Amygdala (tissue), 56 donors: ENCODE data around the gene RNF4.

Experiments used
- DNase-seq, 56 donors: peaks; one replicate each; lab custom pipeline; 2025; lab: John Stamatoyannopoulos, UW

The RNF4 gene

GRCh38 chr4:2483237-2483636, 14.3 kb downstream of the RNF4 start:
- no peak for DNase-seq

- no peak for DNase-seq
Observed at GRCh38 chr4:2484185-2484584, 15.3 kb downstream of the RNF4 start.

- DNase-seq = peak in 39 of 56 donors; percentile 5 to 69 (median 33)
Observed at GRCh38 chr4:2484993-2485392, 16.1 kb downstream of the RNF4 start.

- DNase-seq = no peak
Observed at GRCh38 chr4:2485956-2486355, 17.1 kb downstream of the RNF4 start.

- no peak for DNase-seq
Observed at GRCh38 chr4:2486981-2487380, 18.1 kb downstream of the RNF4 start.

DNA sequence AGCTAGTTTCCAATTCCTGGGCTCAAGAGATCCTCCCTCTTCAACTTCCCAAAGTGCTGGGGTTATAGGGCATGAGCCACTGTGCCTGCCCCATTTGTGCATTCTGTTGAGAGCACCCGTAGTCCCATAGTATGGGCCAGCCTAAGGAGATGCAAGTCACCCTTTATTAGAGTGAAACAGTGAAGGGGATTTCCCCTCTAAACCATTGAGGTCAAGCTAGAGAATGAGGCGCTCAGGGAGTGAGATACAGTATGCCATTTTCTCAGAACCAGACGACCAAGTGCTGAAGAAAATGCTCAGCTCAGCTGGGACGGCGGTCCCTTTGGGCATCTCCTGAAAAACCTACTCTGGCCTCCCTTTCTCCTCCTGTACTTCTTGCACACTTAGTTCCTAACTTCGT, 18.7 kb downstream of the RNF4 start:
- no peak for DNase-seq

- DNase-seq = no peak
Observed at GRCh38 chr4:2489081-2489805, 20.3 kb downstream of the RNF4 start.

- DNase-seq = no peak
Observed at GRCh38 chr4:2489841-2490552, 21.1 kb downstream of the RNF4 start.

GRCh38 chr4:2492970-2493369, 24.1 kb downstream of the RNF4 start:
- no peak for DNase-seq

DNA sequence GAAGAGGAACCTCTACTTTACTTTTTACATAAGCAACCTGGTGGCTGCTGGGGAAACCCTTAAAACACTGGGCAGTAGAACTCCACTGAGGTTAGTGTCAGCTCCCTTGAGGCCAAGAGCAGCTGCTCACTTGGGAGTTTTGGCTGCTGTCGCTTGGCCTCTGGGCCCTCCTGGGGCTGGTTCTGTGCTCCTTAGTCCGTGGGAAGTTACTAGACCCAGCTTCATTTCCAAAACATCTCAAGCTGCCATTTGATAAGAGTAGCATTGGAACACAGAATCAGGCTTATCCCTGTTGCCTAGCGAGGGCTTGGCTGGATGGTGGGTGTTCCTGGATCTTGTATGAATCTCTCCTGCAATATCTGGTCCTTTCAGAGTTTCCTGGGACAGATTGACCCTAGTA, 26.1 kb downstream of the RNF4 start:
- no peak for DNase-seq

DNA sequence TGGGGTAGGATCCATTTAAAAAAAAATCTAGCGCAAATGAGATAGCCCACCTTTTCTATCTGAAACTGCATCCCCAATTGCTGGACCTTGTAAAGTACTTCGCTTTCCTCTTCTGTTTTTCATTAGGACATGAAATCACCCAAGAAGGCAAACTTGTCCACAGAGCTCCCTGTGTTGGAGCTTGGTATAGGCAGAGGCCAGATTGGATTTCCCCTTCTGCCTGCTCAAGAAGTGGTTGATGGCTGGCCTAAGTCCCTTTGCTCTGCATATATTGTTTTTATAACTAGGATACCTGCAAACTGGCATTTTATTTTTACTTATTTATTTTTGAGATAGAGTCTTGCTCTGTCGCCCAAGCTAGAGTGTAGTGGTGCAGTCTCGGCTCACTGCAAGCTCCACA, 28.4 kb downstream of the RNF4 start:
- no peak for DNase-seq

DNA sequence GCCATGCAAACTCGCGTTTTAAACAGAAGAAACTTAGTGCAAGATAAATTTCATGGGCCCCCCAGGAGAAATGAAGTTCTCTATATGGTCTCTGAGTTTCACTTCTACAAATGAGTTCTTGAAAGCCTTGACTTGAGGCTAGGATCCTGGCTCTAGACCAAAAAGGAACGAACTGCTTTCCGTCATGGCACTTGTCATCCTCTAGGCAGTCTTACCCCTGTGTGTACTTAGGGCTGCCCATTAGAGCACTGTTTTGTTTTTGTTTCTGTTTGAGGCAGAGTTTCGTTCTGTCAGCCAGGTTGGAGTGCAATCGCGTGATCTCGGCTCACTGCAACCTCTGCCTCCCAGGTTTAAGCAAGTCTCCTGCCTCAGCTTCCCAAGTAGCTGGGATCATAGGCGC, 29.0 kb downstream of the RNF4 start:
- peak in 2 of 56 donors; percentile 14 to 20 for DNase-seq

DNA sequence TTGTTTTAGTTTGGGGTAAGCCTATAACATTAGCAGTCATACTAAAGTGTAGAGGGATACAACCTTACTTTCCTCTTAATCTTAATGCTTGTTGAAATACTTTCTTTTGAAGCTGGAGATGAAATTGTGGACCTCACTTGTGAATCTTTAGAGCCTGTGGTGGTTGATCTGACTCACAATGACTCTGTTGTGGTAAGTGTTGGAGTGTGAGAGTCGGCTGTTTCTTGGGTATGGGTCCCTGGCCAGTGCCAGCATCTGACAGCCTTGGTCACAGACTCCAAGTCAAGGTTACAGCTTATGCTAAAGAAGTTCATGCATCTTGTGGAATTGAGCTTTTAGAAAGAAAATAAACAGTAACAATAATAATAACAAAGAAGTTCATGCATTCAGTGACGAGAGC, 31.6 kb downstream of the RNF4 start:
- no peak for DNase-seq

- DNase-seq = no peak
Observed at GRCh38 chr4:2501034-2501594, 32.2 kb downstream of the RNF4 start.

DNA sequence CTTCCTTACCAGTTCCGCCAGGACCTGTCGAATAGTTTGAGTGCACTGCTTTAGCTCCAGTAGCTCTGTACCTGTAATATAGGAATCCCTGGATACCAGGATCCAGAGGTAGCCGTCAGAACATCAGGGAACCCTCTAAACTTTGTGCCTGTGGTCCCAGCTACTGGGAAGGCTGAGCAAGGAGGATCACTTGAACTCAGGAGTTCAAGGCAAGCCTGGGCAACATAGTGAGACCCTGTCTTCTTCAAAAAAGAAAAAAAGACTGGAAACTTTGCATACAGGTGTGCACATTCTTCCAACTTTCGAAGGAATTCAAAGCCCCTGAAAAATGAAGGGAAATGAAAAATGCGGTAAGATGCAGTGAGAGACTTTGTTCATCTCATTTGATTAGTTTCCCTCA, 34.9 kb downstream of the RNF4 start:
- no peak for DNase-seq

DNA sequence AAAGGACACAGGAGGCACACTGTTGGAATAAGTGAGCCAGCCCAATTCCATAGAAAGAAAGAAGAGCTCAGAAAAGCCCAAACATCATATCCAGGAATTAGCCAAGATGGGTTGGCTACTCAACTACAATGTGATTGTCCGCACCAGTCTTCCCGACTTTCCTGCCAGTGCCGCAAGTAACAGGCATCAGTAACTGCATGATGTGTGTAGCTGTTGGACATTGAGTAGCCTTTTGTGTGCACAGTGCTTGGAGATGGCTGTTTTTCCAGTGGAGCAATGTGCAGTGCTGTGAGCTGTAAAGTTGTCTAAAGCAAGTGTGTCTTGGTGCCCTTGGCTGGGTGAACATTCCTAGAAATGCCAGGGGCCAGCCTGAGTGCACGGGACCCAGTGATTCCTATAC, 38.4 kb downstream of the RNF4 start:
- no peak for DNase-seq

DNA sequence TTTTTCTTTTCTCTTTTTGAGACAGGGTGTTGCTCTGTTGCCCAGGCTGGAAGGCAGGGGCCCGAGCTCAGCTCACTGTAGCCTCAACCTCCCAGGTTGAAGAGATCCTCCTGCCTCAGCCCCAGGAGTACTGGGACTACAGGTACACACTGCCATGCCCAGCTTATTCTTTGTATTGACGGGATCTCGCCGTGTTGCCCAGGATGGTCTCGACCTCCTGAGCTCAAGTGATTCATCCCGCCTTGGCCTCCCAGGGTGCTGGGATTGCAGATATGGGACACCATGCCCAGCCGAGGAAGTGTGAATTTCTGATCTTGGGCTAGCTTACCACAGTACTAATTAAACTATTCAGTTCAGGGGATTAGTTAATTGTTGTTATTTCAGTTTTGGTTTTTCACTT, 38.9 kb downstream of the RNF4 start:
- no peak for DNase-seq

GRCh38 chr4:2510351-2511259, 41.7 kb downstream of the RNF4 start:
- no peak for DNase-seq

- peak in 15 of 56 donors; percentile 5 to 53 (median 17) for DNase-seq
Observed at GRCh38 chr4:2511645-2512131, 42.8 kb downstream of the RNF4 start.

DNA sequence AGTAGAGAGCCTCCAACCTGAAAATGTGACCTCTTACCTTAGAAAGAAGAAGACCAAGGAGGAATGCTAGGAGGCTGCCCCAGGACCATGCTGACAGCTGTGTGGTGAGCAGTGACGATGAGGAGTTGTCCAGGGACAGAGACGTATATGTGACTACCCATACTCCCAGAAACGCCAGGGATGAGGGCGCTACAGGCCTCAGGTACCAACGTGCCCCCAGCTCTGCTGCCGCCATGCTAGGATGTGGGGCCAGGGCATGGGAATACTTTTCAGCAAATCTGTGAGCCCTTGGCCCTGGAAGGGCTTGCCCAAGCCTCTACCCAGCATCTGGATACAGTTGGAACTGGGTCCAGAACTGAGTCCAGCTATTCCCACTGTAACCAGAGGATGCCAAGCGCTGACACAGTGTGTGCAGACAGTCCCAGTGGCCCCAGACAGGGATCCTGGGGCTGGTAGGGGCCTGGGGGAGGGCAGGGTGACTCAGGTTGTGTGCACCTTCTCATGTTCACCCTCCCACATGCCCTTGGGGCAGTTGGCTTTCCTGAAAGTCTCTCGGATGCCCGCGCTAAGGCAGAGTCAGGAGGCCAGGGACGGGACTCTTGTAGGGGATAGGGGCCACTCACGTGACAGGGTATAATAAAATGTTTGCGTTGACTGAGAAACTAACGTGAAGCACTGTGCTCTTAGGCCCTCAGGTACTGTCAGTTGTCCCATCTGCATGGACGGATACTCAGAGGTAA, 43.7 kb downstream of the RNF4 start:
- DNase-seq = no peak
